GM19397 (cell line): ENCODE data around the gene NBPF4.
"Not testable (repeated sequence)": the region's sequence is repeated elsewhere in the genome, so short reads cannot be mapped to it uniquely, and the experiment has no call there.

Source experiments
- ATAC-seq: cut with Tn5 transposase; IDR thresholded peaks from one replicate; pipeline ENCODE4 v1.9.1; 2021; ENCODE audit warnings: mild to moderate bottlenecking, moderate library complexity; ENCODE audit not compliant: unreplicated experiment

The NBPF4 gene

GRCh38 chr1:108211014-108211413 is 32.9 kb downstream of the NBPF4 start:
- ATAC-seq, result no peak

GRCh38 chr1:108209456-108210108 is 34.3 kb downstream of the NBPF4 start:
- no peak for ATAC-seq

- ATAC-seq, result no peak
Measured at GRCh38 chr1:108208724-108209446, 35.0 kb downstream of the NBPF4 start.

GRCh38 chr1:108203582-108203981 is 40.3 kb downstream of the NBPF4 start:
- not testable (repeated sequence) for ATAC-seq

GRCh38 chr1:108201687-108202086 is 42.2 kb downstream of the NBPF4 start:
- ATAC-seq, result no peak

GRCh38 chr1:108200687-108201051 is 43.2 kb downstream of the NBPF4 start:
- no peak for ATAC-seq

- peak; percentile 83 for ATAC-seq
Measured at GRCh38 chr1:108199781-108200686, 43.8 kb downstream of the NBPF4 start, which contains the start of gene SLC25A24. Gene SLC25A24 (minus strand): TSS chr1:108200343. CDS start chr1:108200138, 205 bp downstream.

- no peak for ATAC-seq
Measured at GRCh38 chr1:108199201-108199691, 44.6 kb downstream of the NBPF4 start.

- ATAC-seq, result no peak
Measured at GRCh38 chr1:108194051-108194450, 49.8 kb downstream of the NBPF4 start.

- no peak for ATAC-seq
Measured at GRCh38 chr1:108193333-108193732, 50.5 kb downstream of the NBPF4 start.

- no peak for ATAC-seq
Measured at GRCh38 chr1:108192581-108192980, 51.3 kb downstream of the NBPF4 start.

GRCh38 chr1:108190686-108191416 is 53.0 kb downstream of the NBPF4 start:
- ATAC-seq, result no peak

GRCh38 chr1:108190001-108190634 is 53.8 kb downstream of the NBPF4 start:
- ATAC-seq, result no peak

- no peak for ATAC-seq
Measured at GRCh38 chr1:108188801-108189200, 55.1 kb downstream of the NBPF4 start.

- no peak for ATAC-seq
Measured at GRCh38 chr1:108182959-108183700, 60.7 kb downstream of the NBPF4 start.

GRCh38 chr1:108179018-108179417 is 64.9 kb downstream of the NBPF4 start:
- no peak for ATAC-seq
